AG10803 (cell line): Measurements from ENCODE around the gene ABCB6.
A peak's percentile ranks its signal among the peaks of the same experiment; 100 is the strongest.
"Not testable (repeated sequence)": the region's sequence is repeated elsewhere in the genome, so short reads cannot be mapped to it uniquely, and the experiment has no call there.

Experiments
- DNase-seq: peaks from one replicate; pipeline ENCODE4 v3.0.0; 2010; ENCODE audit warnings: low read depth
- H3K4me3 ChIP-seq: 2 replicates; pipeline ENCODE4 v1.5.1; 2011; ENCODE audit warnings: mild to moderate bottlenecking, low read length, control low read depth
- CTCF ChIP-seq: conservative IDR thresholded peaks from 2 replicates; pipeline ENCODE4 v1.5.1; 2011; ENCODE audit warnings: mild to moderate bottlenecking, low read length, control low read depth, inconsistent platforms

The ABCB6 gene

GRCh38 chr2:219218732-219219701 is at the start of gene ABCB6:
Gene ABCB6 (minus strand): TSS chr2:219218958. CDS start chr2:219218673, 285 bp downstream.
- TF ChIP-seq CTCF: no peak
- DNase-seq: peak; percentile 92
- peak within 1 kb of the TSS; percentile 68 for H3K4me3 ChIP-seq

- no peak for DNase-seq
- H3K4me3 ChIP-seq: no peak overlapping the region
- no peak for TF ChIP-seq CTCF
These were observed 49.5 kb upstream of the ABCB6 start for GRCh38 chr2:219268294-219268693.

- DNase-seq: no peak
- no peak overlapping the region for H3K4me3 ChIP-seq
- no peak for TF ChIP-seq CTCF
These were observed 48.1 kb upstream of the ABCB6 start for GRCh38 chr2:219266886-219267285.

- no peak for DNase-seq
- no peak overlapping the region for H3K4me3 ChIP-seq
- TF ChIP-seq CTCF: no peak
These were observed 47.5 kb upstream of the ABCB6 start for GRCh38 chr2:219266232-219266631.

- no peak for DNase-seq
- no peak overlapping the region for H3K4me3 ChIP-seq
- TF ChIP-seq CTCF: no peak
These were observed 42.5 kb upstream of the ABCB6 start for GRCh38 chr2:219261024-219261855.

GRCh38 chr2:219258942-219259341 is 40.2 kb upstream of the ABCB6 start:
- DNase-seq, H3K4me3 ChIP-seq: not testable (repeated sequence)

- DNase-seq: no peak
These were observed 35.9 kb upstream of the ABCB6 start for GRCh38 chr2:219254590-219255201.

More at GRCh38 chr2:219254590-219255201, 35.9 kb upstream of the ABCB6 start:
- no peak for TF ChIP-seq CTCF
- peak overlapping the region; percentile 67 for H3K4me3 ChIP-seq
